ENCODE results near the gene TOM1L2.

DNA sequence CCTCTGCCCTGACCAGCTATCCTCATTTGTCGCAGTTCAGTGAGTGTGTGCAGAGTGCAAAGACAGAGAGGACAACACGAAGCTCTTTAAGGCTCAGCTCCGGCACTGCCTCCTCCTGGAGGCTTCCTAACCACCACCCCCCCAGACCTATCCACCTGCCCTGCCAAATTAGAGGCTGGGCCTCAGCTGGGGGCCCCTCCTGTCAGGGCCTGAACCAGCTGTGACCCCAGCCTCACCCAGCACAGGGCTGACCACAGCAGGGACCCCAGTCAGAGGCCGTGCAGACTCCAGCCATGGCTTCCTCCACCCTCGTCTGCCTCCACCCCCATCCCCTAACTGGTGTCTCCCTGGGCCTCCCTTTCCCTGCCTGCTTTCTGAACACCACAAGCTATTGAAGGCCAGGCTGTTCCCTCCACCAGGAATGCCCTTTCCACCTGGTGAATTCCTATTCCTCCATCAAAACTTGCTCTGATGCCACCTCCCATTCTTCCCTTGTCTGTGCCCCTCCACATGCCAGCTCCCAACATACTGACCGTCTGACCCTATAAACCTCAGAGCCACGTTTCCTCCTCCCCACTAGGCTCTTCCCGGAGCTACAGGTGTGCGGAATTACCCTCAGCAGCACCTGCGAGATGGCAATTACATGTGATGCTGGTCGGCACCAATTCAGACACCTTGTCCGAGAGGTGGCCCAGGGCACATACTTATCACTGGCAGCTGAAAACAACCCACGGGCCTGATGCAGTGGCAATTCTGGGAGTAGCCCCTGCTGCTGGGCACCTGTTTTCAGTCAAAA lies 144.2 kb downstream of the TOM1L2 start:
- TF ChIP-seq, protein P1, sequence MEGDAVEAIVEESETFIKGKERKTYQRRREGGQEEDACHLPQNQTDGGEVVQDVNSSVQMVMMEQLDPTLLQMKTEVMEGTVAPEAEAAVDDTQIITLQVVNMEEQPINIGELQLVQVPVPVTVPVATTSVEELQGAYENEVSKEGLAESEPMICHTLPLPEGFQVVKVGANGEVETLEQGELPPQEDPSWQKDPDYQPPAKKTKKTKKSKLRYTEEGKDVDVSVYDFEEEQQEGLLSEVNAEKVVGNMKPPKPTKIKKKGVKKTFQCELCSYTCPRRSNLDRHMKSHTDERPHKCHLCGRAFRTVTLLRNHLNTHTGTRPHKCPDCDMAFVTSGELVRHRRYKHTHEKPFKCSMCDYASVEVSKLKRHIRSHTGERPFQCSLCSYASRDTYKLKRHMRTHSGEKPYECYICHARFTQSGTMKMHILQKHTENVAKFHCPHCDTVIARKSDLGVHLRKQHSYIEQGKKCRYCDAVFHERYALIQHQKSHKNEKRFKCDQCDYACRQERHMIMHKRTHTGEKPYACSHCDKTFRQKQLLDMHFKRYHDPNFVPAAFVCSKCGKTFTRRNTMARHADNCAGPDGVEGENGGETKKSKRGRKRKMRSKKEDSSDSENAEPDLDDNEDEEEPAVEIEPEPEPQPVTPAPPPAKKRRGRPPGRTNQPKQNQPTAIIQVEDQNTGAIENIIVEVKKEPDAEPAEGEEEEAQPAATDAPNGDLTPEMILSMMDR (IDR thresholded peaks at IDR 0.05): no peak
- TF ChIP-seq ZFX (IDR thresholded peaks at IDR 0.05; ENCODE audit: borderline replicate concordance): no peak

All from 22Rv1 (cell line).